ENCODE data around the gene CARM1. TPM values are rescaled to one million over a fixed set of nuclear protein-coding genes. Genes with fewer than 3 reads are reported as not detected.

The CARM1 gene
- total and polyA plus RNA-seq, 8 donors = 5.2 to 21.0 (median 16.9) TPM

DNA sequence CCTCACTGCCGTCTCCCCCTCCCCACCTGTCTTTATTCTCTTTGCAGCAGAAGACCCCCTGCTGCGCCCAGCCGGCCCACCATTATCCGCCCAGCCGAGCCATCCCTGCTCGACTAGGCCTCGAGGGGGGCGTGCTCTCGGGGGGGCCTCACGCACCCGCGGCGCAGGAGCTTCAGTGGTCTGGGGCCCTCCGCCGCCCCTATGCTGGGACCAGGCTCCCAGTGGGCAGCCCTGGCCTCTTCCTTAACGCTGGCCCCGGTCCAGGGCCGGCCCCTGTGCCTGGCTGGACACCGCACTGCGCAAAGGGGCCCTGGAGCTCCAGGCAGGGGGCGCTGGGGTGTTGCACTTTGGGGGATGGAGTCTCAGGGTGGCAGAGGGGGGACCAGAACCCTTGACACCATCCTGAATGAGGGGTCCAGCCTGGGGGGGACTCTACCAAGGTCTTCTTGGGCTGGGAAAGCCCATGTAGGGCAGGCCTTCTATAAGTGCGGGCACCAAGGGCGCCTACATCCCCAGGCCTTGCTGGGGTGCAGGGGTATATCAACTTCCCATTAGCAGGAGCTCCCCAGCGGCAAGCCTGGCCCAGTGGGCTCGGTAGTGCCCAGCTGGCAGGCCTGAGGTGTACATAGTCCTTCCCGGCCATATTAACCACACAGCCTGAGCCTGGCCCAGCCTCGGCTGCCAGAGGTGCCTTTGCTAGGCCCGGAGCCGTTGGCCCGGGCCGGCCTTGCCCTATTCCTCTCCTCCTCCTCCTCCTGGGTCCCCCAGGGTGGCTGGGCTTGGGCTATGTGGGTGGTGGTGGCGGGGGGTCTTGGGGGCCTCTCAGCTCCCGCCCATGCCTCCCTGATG, 40.2 kb upstream of the CARM1 start:
- peak overlapping the region in 1 of 5 donors; percentile 32 for H3K27ac ChIP-seq
- intact Hi-C loops (cut with DNase I; ENCODE audit: low total_unique reads) = no loop called here

DNA sequence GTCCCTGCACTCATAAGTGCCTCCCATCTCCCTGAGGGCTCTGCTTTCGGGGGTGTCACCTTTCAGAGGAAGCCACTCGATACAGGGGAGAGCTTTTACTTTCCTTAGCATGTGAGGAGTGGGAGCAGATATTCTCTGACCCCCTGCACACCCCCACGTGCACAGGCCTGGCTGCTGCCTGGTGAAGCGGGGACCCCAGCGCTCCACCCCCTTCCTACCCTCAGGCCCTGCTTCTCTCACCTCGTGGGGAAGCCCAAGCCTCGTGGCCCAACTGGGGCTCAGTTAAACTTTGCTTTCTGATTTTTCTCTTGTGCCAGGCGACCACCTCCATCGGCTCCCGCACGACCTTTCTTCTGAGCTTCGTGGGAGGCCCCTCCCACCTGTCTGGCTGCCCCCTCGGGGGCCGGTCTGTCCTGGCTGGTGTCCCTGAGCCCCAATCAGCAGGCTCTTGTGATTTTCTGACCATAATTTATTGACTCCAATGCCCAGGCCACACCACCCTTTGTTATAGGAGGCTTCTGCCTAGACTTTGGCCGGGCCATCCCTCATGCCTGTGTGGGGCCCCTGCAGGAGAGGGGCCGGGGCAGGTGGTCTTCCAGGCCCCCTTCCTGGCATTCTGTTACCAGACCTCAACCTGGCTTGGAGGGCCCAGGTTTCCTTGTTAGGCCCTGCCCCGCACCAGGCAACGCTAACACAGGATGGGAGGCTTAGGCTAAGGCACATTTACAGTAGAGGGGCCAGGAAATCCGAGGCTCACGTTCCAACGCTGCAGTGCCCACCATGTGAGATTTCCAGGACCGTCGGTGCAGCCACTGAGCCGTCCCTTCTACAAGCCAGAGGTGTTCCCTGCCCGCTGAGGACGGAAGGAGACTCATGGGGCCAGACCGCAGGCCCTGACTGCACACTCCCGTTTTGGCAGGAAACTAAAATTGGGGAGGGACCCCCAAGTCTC, 39.1 kb upstream of the CARM1 start:
- H3K4me1 ChIP-seq = peaks cover 5 to 19% (median 18%) of the 10 kb centered on the region in 4 donors
- 73 to 81% (median 77%) methylated on average over 26 to 28 of the region's 28 CpGs for WGBS, 5 donors
- TF ChIP-seq EP300 (IDR thresholded peaks at IDR 0.05) (no peak), POLR2A (IDR thresholded peaks at IDR 0.05) (no peak), POLR2AphosphoS5 (IDR thresholded peaks at IDR 0.05) (no peak)
- TF ChIP-seq, protein P1, sequence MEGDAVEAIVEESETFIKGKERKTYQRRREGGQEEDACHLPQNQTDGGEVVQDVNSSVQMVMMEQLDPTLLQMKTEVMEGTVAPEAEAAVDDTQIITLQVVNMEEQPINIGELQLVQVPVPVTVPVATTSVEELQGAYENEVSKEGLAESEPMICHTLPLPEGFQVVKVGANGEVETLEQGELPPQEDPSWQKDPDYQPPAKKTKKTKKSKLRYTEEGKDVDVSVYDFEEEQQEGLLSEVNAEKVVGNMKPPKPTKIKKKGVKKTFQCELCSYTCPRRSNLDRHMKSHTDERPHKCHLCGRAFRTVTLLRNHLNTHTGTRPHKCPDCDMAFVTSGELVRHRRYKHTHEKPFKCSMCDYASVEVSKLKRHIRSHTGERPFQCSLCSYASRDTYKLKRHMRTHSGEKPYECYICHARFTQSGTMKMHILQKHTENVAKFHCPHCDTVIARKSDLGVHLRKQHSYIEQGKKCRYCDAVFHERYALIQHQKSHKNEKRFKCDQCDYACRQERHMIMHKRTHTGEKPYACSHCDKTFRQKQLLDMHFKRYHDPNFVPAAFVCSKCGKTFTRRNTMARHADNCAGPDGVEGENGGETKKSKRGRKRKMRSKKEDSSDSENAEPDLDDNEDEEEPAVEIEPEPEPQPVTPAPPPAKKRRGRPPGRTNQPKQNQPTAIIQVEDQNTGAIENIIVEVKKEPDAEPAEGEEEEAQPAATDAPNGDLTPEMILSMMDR (IDR thresholded peaks at IDR 0.05) = no peak
- H3K9me3 ChIP-seq = peaks cover 0 to 5% (median 0%) of the 10 kb centered on the region in 4 donors
- no peak overlapping the region for H3K4me3 ChIP-seq
- intact Hi-C loops (cut with DNase I; ENCODE audit: low total_unique reads) = no loop called here
- peaks cover 48 to 70% (median 69%) of the 10 kb centered on the region in 4 donors for H3K36me3 ChIP-seq
- no peak for DNase-seq
- no peak overlapping the region for H3K27ac ChIP-seq
- H3K27me3 ChIP-seq = no peaks in the 10 kb centered on the region

More for the DNA sequence above, 40.2 kb upstream of the CARM1 start:
- H3K36me3 ChIP-seq = peaks cover 59 to 81% (median 80%) of the 10 kb centered on the region in 4 donors
- peaks cover 5 to 12% (median 9%) of the 10 kb centered on the region in 4 donors for H3K4me1 ChIP-seq
- no peak overlapping the region for H3K4me3 ChIP-seq
- 85 to 89% (median 87%) methylated on average over 21 to 33 of the region's 33 CpGs for WGBS, 5 donors
- TF ChIP-seq POLR2AphosphoS5 (IDR thresholded peaks at IDR 0.05) (no peak), EP300 (IDR thresholded peaks at IDR 0.05) (no peak), POLR2A (IDR thresholded peaks at IDR 0.05) (no peak)
- TF ChIP-seq, protein P1 (IDR thresholded peaks at IDR 0.05) = no peak
- DNase-seq = no peak
- H3K9me3 ChIP-seq = no peaks in the 10 kb centered on the region
- no peaks in the 10 kb centered on the region for H3K27me3 ChIP-seq

DNA sequence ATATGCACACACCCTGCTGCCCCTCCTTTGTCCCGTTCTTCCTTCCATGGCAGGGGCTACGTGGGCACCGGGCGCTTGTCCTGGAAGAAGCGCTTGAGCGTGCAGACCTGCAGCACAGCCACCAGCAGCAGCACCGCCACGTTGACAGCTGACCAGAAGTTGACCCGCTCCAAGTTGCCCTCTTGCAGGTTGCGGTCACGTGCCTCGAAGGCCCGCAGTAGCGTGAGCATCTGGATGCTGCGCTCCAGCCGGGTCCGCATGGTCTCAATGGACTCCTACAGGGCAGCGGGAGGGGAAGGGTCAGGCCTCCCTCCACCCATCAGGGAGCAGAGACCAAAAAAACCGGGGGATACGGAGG, 38.4 kb upstream of the CARM1 start:
- 73 to 86% (median 83%) methylated on average over 13 to 20 of the region's 20 CpGs for WGBS, 5 donors
- Histone ChIP-seq H3K27me3 (no peaks in the 10 kb centered on the region), H3K4me3 (no peak overlapping the region), H3K27ac (no peak overlapping the region), H3K9me3 (peaks cover 0 to 5% (median 0%) of the 10 kb centered on the region in 4 donors), H3K4me1 (peaks cover 5 to 19% (median 18%) of the 10 kb centered on the region in 4 donors), H3K36me3 (peaks cover 41 to 63% (median 63%) of the 10 kb centered on the region in 4 donors)
- DNase-seq = no peak
- intact Hi-C loops (cut with DNase I; ENCODE audit: low total_unique reads) = no loop called here
- TF ChIP-seq POLR2AphosphoS5 (IDR thresholded peaks at IDR 0.05) (no peak), POLR2A (IDR thresholded peaks at IDR 0.05) (no peak), EP300 (IDR thresholded peaks at IDR 0.05) (no peak)
- TF ChIP-seq, protein P1 (IDR thresholded peaks at IDR 0.05) = no peak

All from stomach (tissue), 9 donors.